Fibroblast of villous mesenchyme (primary cell): ENCODE measurements around the gene ZFYVE26. TPM values are rescaled to one million over a fixed set of nuclear protein-coding genes. Genes with fewer than 3 reads are reported as not detected.

ENCODE experiments used
- DNase-seq: peaks from one replicate; pipeline ENCODE4 v3.0.0-alpha.2; 2010; ENCODE audit warnings: low read depth
- H3K4me3 ChIP-seq: 2 replicates; pipeline ENCODE4 v1.5.1; 2011; ENCODE audit warnings: low read depth, mild to moderate bottlenecking, low read length
- total RNA-seq: library from RNA; depleted of rRNA; stranded (reverse); fragments of >200 nt; gene quantifications from 2 replicates; pipeline ENCODE4 v1.2.3, GENCODE V29; 2012
- TF ChIP-seq, protein P1 (sequence below): IDR thresholded peaks from 2 replicates; pipeline ENCODE4 v1.5.1; 2012; ENCODE audit warnings: low read depth, mild to moderate bottlenecking, low read length; ENCODE audit not compliant: insufficient read depth

Gene ZFYVE26
- total RNA-seq, 1 donor: 27.6 TPM

DNA sequence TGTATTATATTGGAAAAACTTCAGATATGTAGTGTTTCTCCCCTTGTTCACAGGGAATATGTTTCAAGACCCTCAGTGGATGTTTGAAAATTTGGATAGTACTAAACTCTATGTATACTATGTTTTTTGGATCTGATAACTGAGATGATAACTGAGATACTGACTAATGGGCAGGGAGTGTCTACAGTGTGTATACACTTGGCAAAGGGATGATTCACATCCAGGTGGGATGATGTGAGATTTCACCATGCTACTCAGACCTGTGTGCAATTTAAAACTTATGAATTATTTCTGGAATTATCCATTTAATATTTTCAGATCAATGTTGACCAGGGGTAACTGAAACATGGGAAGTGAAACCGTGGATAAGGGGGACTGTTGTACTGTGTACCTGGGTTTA lies 17.0 kb upstream of the ZFYVE26 start:
- DNase-seq: no peak
- H3K4me3 ChIP-seq: no peak overlapping the region
- TF ChIP-seq, protein P1, sequence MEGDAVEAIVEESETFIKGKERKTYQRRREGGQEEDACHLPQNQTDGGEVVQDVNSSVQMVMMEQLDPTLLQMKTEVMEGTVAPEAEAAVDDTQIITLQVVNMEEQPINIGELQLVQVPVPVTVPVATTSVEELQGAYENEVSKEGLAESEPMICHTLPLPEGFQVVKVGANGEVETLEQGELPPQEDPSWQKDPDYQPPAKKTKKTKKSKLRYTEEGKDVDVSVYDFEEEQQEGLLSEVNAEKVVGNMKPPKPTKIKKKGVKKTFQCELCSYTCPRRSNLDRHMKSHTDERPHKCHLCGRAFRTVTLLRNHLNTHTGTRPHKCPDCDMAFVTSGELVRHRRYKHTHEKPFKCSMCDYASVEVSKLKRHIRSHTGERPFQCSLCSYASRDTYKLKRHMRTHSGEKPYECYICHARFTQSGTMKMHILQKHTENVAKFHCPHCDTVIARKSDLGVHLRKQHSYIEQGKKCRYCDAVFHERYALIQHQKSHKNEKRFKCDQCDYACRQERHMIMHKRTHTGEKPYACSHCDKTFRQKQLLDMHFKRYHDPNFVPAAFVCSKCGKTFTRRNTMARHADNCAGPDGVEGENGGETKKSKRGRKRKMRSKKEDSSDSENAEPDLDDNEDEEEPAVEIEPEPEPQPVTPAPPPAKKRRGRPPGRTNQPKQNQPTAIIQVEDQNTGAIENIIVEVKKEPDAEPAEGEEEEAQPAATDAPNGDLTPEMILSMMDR: no peak

- TF ChIP-seq, protein P1: no peak
- H3K4me3 ChIP-seq: no peak overlapping the region
- no peak for DNase-seq
These were observed 14.7 kb upstream of the ZFYVE26 start for GRCh38 chr14:67831113-67831512.

DNA sequence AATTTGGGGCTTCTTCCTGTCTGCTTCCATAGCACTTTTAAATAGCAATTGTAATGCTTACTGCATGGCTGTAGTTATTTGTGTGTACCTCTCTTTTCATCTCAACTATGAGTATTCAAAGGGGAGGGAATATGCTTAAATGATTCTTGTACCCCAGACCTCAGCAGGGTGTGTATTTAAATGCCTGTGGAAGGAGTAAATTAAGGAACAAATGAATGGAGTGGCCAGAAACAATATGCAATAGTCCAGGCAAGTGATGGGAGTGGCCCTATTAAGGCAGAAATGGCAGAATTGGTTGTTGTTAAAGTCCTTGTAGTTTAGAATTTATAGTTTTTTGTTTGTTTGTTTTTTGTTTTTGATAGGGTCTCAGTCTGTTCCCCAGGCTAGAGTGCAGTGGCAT lies 4.7 kb upstream of the ZFYVE26 start:
- no peak for DNase-seq
- H3K4me3 ChIP-seq: no peak overlapping the region
- TF ChIP-seq, protein P1: no peak

- DNase-seq: peak; percentile 92
- peak overlapping the region; percentile 92 for H3K4me3 ChIP-seq
- TF ChIP-seq, protein P1: no peak
These were observed 4.1 kb upstream of the ZFYVE26 start for GRCh38 chr14:67820428-67820971.

GRCh38 chr14:67819563-67820421 lies 3.4 kb upstream of the ZFYVE26 start, which contains the start of gene RAD51B:
TSS of gene RAD51B (plus strand) at chr14:67819779.
- H3K4me3 ChIP-seq: peak within 1 kb of the TSS; percentile 92
- DNase-seq: peak; percentile 88
- TF ChIP-seq, protein P1: no peak

DNA sequence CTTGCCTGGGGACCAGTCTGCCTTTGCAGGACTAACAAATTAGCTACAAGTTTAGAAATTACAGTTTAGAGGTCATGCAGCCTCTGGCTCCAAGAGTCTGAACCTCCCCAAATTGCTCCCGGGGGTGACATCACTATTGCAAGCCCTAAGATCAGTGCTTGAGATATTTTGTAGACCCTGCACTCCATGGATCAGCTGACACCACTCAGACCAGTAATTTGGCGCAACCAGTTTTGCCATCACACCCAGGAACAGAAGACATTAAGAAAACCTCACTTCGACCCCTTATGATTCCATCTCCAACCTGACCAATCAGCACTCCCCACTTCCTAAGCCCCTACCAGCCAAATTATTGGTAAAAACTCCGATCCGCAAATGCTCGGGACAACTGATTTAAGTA lies 2.1 kb upstream of the ZFYVE26 start:
- DNase-seq: peak; percentile 8

GRCh38 chr14:67817750-67818438 lies 1.5 kb upstream of the ZFYVE26 start:
- peak; percentile 75 for DNase-seq
- TF ChIP-seq, protein P1: no peak
- peak overlapping the region; percentile 10 for H3K4me3 ChIP-seq

More for the DNA sequence above, 2.1 kb upstream of the ZFYVE26 start:
- peak overlapping the region; percentile 92 for H3K4me3 ChIP-seq
